Dermis blood vessel endothelial cell (primary cell): ENCODE results near the gene UNC93B1. TPM values are rescaled to one million over a fixed set of nuclear protein-coding genes. Genes with fewer than 3 reads are reported as not detected.
"Not testable (repeated sequence)": the region's sequence is repeated elsewhere in the genome, so short reads cannot be mapped to it uniquely, and the experiment has no call there.

Source experiments
- DNase-seq: peaks from one replicate; pipeline ENCODE4 v3.0.0; 2010
- total RNA-seq: library from RNA; depleted of rRNA; stranded (reverse); fragments of >200 nt; gene quantifications from 2 replicates; pipeline ENCODE4 v1.2.3, GENCODE V29; 2014

Gene UNC93B1
- total RNA-seq, 1 donor from 2014 or later = 23.3 TPM

GRCh38 chr11:67991347-67992121 lies 12.4 kb downstream of the UNC93B1 start:
- DNase-seq = not testable (repeated sequence)

GRCh38 chr11:67990546-67991346 lies 13.2 kb downstream of the UNC93B1 start:
- not testable (repeated sequence) for DNase-seq

GRCh38 chr11:67985302-67985701 lies 18.6 kb downstream of the UNC93B1 start:
- not testable (repeated sequence) for DNase-seq

GRCh38 chr11:67983951-67984350 lies 19.9 kb downstream of the UNC93B1 start:
- DNase-seq = no peak

GRCh38 chr11:67982255-67982857 lies 21.5 kb downstream of the UNC93B1 start:
- DNase-seq = not testable (repeated sequence)

GRCh38 chr11:67981226-67981625 lies 22.7 kb downstream of the UNC93B1 start:
- not testable (repeated sequence) for DNase-seq

GRCh38 chr11:67978766-67979418 lies 25.0 kb downstream of the UNC93B1 start:
- DNase-seq = not testable (repeated sequence)

GRCh38 chr11:67974746-67975145 lies 29.2 kb downstream of the UNC93B1 start:
- DNase-seq = not testable (repeated sequence)

GRCh38 chr11:67965830-67966348 lies 38.0 kb downstream of the UNC93B1 start:
- DNase-seq = not testable (repeated sequence)

GRCh38 chr11:67964746-67965145 lies 39.2 kb downstream of the UNC93B1 start:
- DNase-seq = not testable (repeated sequence)

GRCh38 chr11:67963879-67964278 lies 40.0 kb downstream of the UNC93B1 start:
- DNase-seq = not testable (repeated sequence)

GRCh38 chr11:67963217-67963616 lies 40.7 kb downstream of the UNC93B1 start:
- DNase-seq = not testable (repeated sequence)

- not testable (repeated sequence) for DNase-seq
These were observed 47.7 kb downstream of the UNC93B1 start for GRCh38 chr11:67956236-67956635.

GRCh38 chr11:67955461-67956007 lies 48.4 kb downstream of the UNC93B1 start:
- DNase-seq = peak; percentile 75

- DNase-seq = not testable (repeated sequence)
These were observed 48.9 kb downstream of the UNC93B1 start for GRCh38 chr11:67954971-67955370.

GRCh38 chr11:67954251-67954650 lies 49.6 kb downstream of the UNC93B1 start:
- DNase-seq = not testable (repeated sequence)

GRCh38 chr11:67950705-67951104 lies 53.2 kb downstream of the UNC93B1 start:
- not testable (repeated sequence) for DNase-seq

- DNase-seq = not testable (repeated sequence)
These were observed 56.1 kb downstream of the UNC93B1 start for GRCh38 chr11:67947785-67948184.

GRCh38 chr11:67946403-67946802 lies 57.5 kb downstream of the UNC93B1 start:
- not testable (repeated sequence) for DNase-seq

- DNase-seq = not testable (repeated sequence)
These were observed 60.5 kb downstream of the UNC93B1 start for GRCh38 chr11:67943406-67943805.
